GM23248 (cell line): ENCODE data around the gene TOPBP1.

Experiments
- EZH2 ChIP-seq: fragments of 200-600 bp; sonication (generic); IDR thresholded peaks from 2 replicates; pipeline ENCODE4 v1.6.1; 2018; ENCODE audit warnings: antibody characterized with exemption, mild to moderate bottlenecking; ENCODE audit not compliant: insufficient read depth, poor library complexity, severe bottlenecking
- EZH2phosphoT487 ChIP-seq: fragments of 200-600 bp; sonication (generic); IDR thresholded peaks from 2 replicates; pipeline ENCODE4 v1.6.1; 2018; ENCODE audit warnings: antibody characterized with exemption, moderate library complexity, mild to moderate bottlenecking, low read depth; ENCODE audit not compliant: insufficient read depth

DNA sequence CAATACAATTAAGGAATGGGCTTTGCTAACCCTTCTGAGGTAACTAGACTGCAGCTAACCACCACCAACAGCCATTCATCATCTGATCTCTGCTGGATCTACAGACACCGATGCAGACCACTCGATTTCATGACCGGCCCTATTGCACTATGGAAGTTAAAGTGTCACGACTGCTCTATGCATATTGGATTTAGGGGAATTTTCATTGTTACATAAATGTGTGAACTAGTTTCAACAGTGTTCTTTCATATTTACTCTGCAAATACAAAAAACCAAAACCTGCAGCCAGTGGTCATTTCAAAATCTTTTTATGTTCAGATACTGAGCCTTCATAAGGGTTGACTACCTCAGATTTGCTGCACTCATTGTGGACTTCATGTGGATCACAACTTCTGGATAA is 73.7 kb downstream of the TOPBP1 start:
- no peak for TF ChIP-seq EZH2
- TF ChIP-seq EZH2phosphoT487: no peak
